GM12875 (cell line): ENCODE results near the gene LRRFIP2.
A peak's percentile ranks its signal among the peaks of the same experiment; 100 is the strongest.
"Not testable (repeated sequence)": the region's sequence is repeated elsewhere in the genome, so short reads cannot be mapped to it uniquely, and the experiment has no call there.

ENCODE experiments used
- H3K4me3 ChIP-seq: one replicate; pipeline ENCODE4 v1.5.1; 2011; ENCODE audit warnings: low read depth, low read length, control low read depth
- CTCF ChIP-seq: IDR thresholded peaks from 2 replicates; pipeline ENCODE4 v1.5.1; 2011; ENCODE audit warnings: low read depth, mild to moderate bottlenecking, control low read depth, inconsistent platforms, low read length, moderate library complexity, borderline replicate concordance; ENCODE audit not compliant: insufficient read depth

The LRRFIP2 gene, protein sequence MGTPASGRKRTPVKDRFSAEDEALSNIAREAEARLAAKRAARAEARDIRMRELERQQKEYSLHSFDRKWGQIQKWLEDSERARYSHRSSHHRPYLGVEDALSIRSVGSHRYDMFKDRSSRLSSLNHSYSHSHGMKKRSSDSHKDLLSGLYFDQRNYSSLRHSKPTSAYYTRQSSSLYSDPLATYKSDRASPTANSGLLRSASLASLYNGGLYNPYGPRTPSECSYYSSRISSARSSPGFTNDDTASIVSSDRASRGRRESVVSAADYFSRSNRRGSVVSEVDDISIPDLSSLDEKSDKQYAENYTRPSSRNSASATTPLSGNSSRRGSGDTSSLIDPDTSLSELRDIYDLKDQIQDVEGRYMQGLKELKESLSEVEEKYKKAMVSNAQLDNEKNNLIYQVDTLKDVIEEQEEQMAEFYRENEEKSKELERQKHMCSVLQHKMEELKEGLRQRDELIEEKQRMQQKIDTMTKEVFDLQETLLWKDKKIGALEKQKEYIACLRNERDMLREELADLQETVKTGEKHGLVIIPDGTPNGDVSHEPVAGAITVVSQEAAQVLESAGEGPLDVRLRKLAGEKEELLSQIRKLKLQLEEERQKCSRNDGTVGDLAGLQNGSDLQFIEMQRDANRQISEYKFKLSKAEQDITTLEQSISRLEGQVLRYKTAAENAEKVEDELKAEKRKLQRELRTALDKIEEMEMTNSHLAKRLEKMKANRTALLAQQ

DNA sequence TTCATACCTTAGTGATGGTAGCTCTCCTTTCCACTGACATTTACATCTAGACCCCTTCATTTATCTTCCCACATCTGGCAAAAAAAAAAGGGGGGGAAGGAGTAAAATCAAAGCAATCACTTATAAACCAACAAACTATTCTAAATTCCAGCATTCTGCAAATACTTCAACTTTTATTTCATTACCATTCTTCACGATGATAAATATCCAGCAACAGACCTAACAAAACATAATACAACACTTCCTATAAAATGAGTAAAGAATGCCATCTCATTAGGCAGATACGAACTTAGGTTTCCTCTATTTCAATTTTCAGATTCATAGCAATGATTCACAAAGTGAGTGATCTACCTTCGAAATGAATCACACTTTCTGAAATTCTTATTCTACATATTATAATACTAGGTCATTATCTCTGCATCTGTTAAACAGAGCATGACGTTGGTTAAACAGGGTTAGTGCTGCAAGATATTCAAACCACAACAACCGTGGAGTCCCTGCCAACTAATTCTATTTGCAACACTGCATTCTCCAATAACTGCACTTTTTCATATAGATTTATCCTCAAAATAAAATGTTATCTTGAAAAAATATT, at the start of gene LRRFIP2:
Gene LRRFIP2, minus strand, starts transcription at position 51 of the 595 bp plus-strand sequence. CDS start 25,599 bp downstream, outside the sequence.
- peak within 1 kb of the TSS; percentile 97 for H3K4me3 ChIP-seq
- no peak for TF ChIP-seq CTCF

GRCh38 chr3:37223576-37223975, 49.2 kb upstream of the LRRFIP2 start:
- TF ChIP-seq CTCF, result no peak
- H3K4me3 ChIP-seq, result no peak overlapping the region

DNA sequence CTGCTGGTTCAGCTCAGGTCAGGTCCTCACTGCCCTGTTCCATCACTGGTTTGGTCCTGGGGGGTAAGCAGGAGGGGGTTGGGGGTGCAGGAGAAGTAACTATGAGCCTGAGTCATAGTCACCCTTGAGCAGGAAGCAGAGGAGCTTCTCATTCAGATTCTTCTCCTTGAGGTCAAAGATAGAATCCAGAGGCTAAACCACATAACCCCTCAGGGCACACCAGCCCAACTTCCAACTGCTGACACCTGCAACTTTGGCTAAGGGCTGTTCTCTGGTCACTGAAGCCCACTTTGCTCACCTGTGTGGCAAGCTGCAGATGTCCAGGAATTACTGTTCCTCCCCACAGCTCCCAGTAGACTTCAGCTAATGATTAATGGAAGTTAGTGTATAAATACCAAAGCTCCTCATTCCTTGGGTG, 48.8 kb upstream of the LRRFIP2 start:
- no peak overlapping the region for H3K4me3 ChIP-seq
- no peak for TF ChIP-seq CTCF

DNA sequence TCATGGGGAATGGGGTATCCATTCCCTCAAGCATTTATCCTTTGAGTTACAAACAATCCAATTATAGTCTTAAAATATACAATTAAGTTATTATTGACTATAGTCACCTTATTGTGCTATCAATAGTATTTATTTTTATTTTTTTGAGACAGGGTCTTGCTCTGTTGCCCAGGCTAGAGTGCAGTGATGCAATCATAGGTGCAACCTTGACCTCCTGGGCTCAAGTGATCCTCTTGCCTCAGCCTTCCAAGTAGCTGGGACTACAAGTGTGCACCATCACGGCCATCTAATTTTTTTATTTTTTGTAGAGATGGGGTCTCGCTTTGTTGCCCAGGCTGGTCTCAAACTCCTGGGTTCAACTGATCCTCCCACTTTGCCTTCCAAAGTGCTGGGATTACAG, 48.2 kb upstream of the LRRFIP2 start:
- H3K4me3 ChIP-seq, result not testable (repeated sequence)

DNA sequence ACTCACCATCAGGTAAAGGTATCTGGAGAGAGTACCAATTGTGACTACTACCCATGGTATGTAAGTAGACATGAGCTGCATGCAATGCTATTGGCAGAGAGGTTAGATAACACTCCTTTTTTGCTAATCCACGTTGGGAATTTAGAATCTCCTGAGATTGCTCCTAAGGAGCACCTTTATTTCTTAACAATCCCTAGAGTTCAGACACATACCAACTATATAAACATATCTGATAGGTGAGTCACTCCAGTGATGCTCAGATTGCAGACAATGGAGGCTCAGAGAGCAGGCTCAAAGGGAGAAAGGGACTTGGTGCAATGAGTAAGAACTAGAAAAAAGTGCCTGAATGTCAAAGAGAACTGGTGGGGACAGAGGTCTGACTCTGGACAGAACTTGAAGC, 47.0 kb upstream of the LRRFIP2 start:
- no peak for TF ChIP-seq CTCF
- no peak overlapping the region for H3K4me3 ChIP-seq

DNA sequence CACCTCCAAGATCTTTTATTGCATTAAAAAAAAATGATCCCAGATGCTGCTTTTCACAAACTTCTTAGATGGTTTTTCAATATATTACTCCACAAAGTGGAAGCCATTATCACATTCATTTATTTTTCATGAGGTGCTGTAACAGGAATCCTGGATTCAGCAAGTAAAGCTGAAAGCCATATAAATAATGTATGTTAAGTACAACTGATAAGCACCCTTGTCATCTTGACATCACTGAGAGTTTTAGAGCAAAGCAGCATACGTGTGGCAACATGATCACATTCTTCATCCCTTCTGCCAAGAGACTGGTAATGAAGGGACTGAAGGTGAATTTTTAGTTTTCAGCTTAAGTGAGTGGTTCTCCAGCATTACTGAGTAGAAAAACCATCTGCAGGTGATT, 44.9 kb upstream of the LRRFIP2 start:
- no peak for TF ChIP-seq CTCF
- H3K4me3 ChIP-seq, result no peak overlapping the region

DNA sequence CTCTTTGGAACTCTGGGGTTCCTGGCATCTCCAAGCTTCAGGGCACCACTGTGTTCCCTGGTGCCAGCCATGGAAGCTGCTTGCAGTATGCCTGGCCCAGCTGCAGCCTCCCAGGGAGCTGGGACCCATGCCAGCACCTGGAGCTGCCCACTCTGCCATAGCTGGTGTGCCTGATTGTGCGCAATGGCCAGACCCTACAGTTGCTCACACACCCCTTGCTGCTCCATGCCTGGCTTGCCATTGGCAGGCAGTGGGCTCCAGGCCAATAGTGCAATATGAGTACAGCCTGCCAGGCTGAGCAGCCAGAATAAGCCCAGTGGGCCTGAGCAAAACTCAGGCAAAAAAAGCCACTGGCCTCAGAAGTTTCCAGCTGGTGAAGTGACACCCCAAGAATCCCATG, 43.8 kb upstream of the LRRFIP2 start:
- H3K4me3 ChIP-seq, result no peak overlapping the region

More for the DNA sequence above, 43.8 kb upstream of the LRRFIP2 start:
- TF ChIP-seq CTCF, result no peak
